GM23248 (cell line): ENCODE results near the gene SYNPO2. TPM values are rescaled to one million over a fixed set of nuclear protein-coding genes. Genes with fewer than 3 reads are reported as not detected.
"Not testable (repeated sequence)": the region's sequence is repeated elsewhere in the genome, so short reads cannot be mapped to it uniquely, and the experiment has no call there.

Experiments
- DNase-seq: peaks from one replicate; pipeline ENCODE4 v3.0.0-alpha.2; 2015
- H2AFZ ChIP-seq: fragments of 200-600 bp; sonication (generic); 2 replicates; pipeline ENCODE4 v1.6.1; 2016; ENCODE audit warnings: antibody characterized with exemption
- H3F3A ChIP-seq: fragments of 200-600 bp; sonication (generic); 2 replicates; pipeline ENCODE4 v1.6.1; 2016; ENCODE audit warnings: mild to moderate bottlenecking, antibody characterized with exemption, mixed run types; ENCODE audit not compliant: insufficient read depth
- H3K27ac ChIP-seq: fragments of 200-600 bp; sonication (generic); 2 replicates; pipeline ENCODE4 v1.5.1; 2016; ENCODE audit warnings: mild to moderate bottlenecking
- H3K27me3 ChIP-seq: fragments of 200-600 bp; sonication (generic); replicated peaks from 2 replicates; pipeline ENCODE4 v1.6.1; 2016; ENCODE audit warnings: mild to moderate bottlenecking; ENCODE audit not compliant: insufficient read depth
- H3K36me3 ChIP-seq: fragments of 200-600 bp; sonication (generic); 2 replicates; pipeline ENCODE4 v1.6.1; 2016; ENCODE audit warnings: low read depth, mild to moderate bottlenecking
- H3K4me1 ChIP-seq: fragments of 200-600 bp; sonication (generic); 2 replicates; pipeline ENCODE4 v1.6.1; 2016; ENCODE audit warnings: mild to moderate bottlenecking; ENCODE audit not compliant: insufficient read depth
- H3K4me2 ChIP-seq: fragments of 200-600 bp; sonication (generic); one replicate; pipeline ENCODE4 v1.6.1; 2016; ENCODE audit warnings: mild to moderate bottlenecking; ENCODE audit not compliant: unreplicated experiment
- H3K4me3 ChIP-seq: fragments of 200-600 bp; sonication (generic); 2 replicates; pipeline ENCODE4 v1.5.1; 2016; ENCODE audit warnings: mild to moderate bottlenecking
- H3K79me2 ChIP-seq: fragments of 200-600 bp; sonication (generic); 2 replicates; pipeline ENCODE4 v1.6.1; 2016; ENCODE audit warnings: mild to moderate bottlenecking; ENCODE audit not compliant: insufficient read depth
- H3K9ac ChIP-seq: fragments of 200-600 bp; sonication (generic); 2 replicates; pipeline ENCODE4 v1.6.1; 2016; ENCODE audit warnings: mild to moderate bottlenecking
- H3K9me2 ChIP-seq: fragments of 200-600 bp; sonication (generic); 2 replicates; pipeline ENCODE4 v1.6.1; 2016; ENCODE audit warnings: mixed run types, mild to moderate bottlenecking, moderate library complexity; ENCODE audit not compliant: insufficient read depth
- H3K9me3 ChIP-seq: fragments of 200-600 bp; sonication (generic); one replicate; pipeline ENCODE4 v1.6.1; 2017; ENCODE audit warnings: low read depth
- H4K20me1 ChIP-seq: fragments of 200-600 bp; sonication (generic); 2 replicates; pipeline ENCODE4 v1.6.0; 2016; ENCODE audit not compliant: insufficient read depth
- EZH2 ChIP-seq: fragments of 200-600 bp; sonication (generic); IDR thresholded peaks from 2 replicates; pipeline ENCODE4 v1.6.1; 2018; ENCODE audit warnings: antibody characterized with exemption, mild to moderate bottlenecking; ENCODE audit not compliant: insufficient read depth, poor library complexity, severe bottlenecking
- EZH2phosphoT487 ChIP-seq: fragments of 200-600 bp; sonication (generic); IDR thresholded peaks from 2 replicates; pipeline ENCODE4 v1.6.1; 2018; ENCODE audit warnings: antibody characterized with exemption, moderate library complexity, mild to moderate bottlenecking, low read depth; ENCODE audit not compliant: insufficient read depth
- WGBS, 2 experiments: methylation state at CpG; one replicate each; pipeline ENCODE4 v1.1.6; 2015 to 2017; ENCODE audit warnings: low lambda C conversion rate in 2 of 2, low coverage in 1 of 2; ENCODE audit errors: missing lambda C conversion rate in 2 of 2; 5-methylcytosine and 5-hydroxymethylcytosine counted together
- in situ Hi-C: fragments of 300-500 bp; cut with MboI; formaldehyde crosslinking; loops from 2 replicates; pipeline ENCODE4 v1.15.0; 2020
- polyA plus RNA-seq: library from polyadenylated mRNA; unstranded; fragments of >200 nt; fragmentation: Nextera tagmentation; extraction: Ambion mirVana; gene quantifications from 2 replicates; pipeline ENCODE4 v1.2.1, GENCODE V29; 2016
- total RNA-seq: library from RNA; depleted of rRNA; stranded (reverse); fragments of >200 nt; shearing (Covaris generic); gene quantifications from 2 replicates; pipeline ENCODE4 v1.2.3, GENCODE V29; 2014

SYNPO2 gene
- total and polyA plus RNA-seq, 2 experiments from 2014 or later: 3.1 to 5.0 TPM

DNA sequence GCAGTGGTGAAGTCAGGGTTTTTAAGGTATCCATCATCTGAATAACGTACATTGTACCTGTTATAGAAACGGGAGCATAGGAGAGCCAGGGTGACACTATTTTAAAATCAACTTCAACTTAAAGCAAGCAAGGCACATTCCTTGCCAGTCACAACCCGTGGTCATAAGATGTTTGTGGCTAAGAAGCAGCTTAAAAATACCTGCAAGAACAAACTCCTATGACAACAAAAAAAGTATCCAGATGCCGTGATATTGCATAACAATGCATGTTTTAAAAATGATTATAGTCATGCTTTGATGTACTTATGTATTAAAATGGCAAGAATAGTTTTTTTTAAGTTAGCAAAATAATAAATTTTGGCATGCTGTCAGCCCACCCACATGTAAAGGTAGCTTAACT lies 16.5 kb upstream of the SYNPO2 start:
- WGBS, 2 experiments: 63 to 65% methylated on average over 4 of the region's 4 CpGs
- DNase-seq: no peak
- in situ Hi-C loops: no loop called here

GRCh38 chr4:118877797-118878196 lies 10.9 kb upstream of the SYNPO2 start:
- Histone ChIP-seq H3K4me2 (no peak overlapping the region), H3K36me3 (no peaks in the 10 kb centered on the region), H3K9ac (no peak overlapping the region), H3K9me2 (no peaks in the 10 kb centered on the region), H3K27ac (no peak overlapping the region), H3F3A (no peaks in the 10 kb centered on the region), H3K27me3 (no peaks in the 10 kb centered on the region), H3K4me1 (no peaks in the 10 kb centered on the region), H4K20me1 (no peaks in the 10 kb centered on the region), H2AFZ (no peak overlapping the region), H3K4me3 (no peak overlapping the region), H3K79me2 (no peaks in the 10 kb centered on the region), H3K9me3 (no peaks in the 10 kb centered on the region)
- 82 to 88% methylated on average over 6 of the region's 6 CpGs for WGBS, 2 experiments
- no peak for TF ChIP-seq EZH2phosphoT487
- no peak for TF ChIP-seq EZH2
- DNase-seq: no peak
- in situ Hi-C loops: no loop called here

More for the DNA sequence above, 16.5 kb upstream of the SYNPO2 start:
- Histone ChIP-seq H3K9me3 (no peaks in the 10 kb centered on the region), H3F3A (peaks cover 25% of the 10 kb centered on the region), H3K4me2 (no peak overlapping the region), H3K79me2 (no peaks in the 10 kb centered on the region), H3K27me3 (no peaks in the 10 kb centered on the region), H3K9ac (no peak overlapping the region), H3K9me2 (no peaks in the 10 kb centered on the region), H3K4me1 (peaks cover 25% of the 10 kb centered on the region), H3K36me3 (no peaks in the 10 kb centered on the region), H2AFZ (no peak overlapping the region), H3K27ac (no peak overlapping the region), H4K20me1 (no peaks in the 10 kb centered on the region), H3K4me3 (no peak overlapping the region)
- TF ChIP-seq EZH2: no peak
- TF ChIP-seq EZH2phosphoT487: no peak

GRCh38 chr4:118878507-118878906 lies 10.1 kb upstream of the SYNPO2 start:
- H3K36me3 ChIP-seq, H3K4me3 ChIP-seq, H4K20me1 ChIP-seq, H3K79me2 ChIP-seq, H3K27me3 ChIP-seq, H3F3A ChIP-seq, H2AFZ ChIP-seq, H3K9ac ChIP-seq, H3K27ac ChIP-seq, H3K4me2 ChIP-seq, H3K9me3 ChIP-seq, DNase-seq, H3K4me1 ChIP-seq, H3K9me2 ChIP-seq, in situ Hi-C loops: not testable (repeated sequence)
- 93 to 94% methylated on average over 9 of the region's 9 CpGs for WGBS, 2 experiments

DNA sequence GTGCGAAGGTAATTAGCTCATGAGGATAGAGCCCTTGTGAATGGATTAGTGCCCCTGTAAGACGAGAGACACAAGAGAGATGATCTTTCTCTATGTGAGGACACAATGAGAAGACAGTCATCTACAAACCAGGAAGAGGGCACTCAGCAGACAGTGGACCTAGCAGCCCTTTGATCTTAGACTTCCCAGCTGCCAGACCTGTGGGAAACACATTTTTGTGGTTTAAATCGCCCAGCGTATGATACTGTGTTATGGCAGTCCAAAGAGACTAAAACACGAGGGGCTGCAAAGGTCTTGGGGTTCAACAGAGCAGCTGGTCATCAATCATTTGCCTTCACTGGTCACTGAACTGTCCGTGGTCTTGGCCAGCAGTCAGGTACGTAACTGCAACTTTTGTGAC lies 9.2 kb upstream of the SYNPO2 start:
- H3K27ac ChIP-seq: no peak overlapping the region
- no peaks in the 10 kb centered on the region for H3K27me3 ChIP-seq
- H3K79me2 ChIP-seq: no peaks in the 10 kb centered on the region
- H3K4me1 ChIP-seq: no peaks in the 10 kb centered on the region
- H3K36me3 ChIP-seq: no peaks in the 10 kb centered on the region
- H3K4me2 ChIP-seq: no peak overlapping the region
- H2AFZ ChIP-seq: no peak overlapping the region
- H3F3A ChIP-seq: no peaks in the 10 kb centered on the region
- H3K9ac ChIP-seq: no peak overlapping the region
- no peaks in the 10 kb centered on the region for H3K9me3 ChIP-seq
- TF ChIP-seq EZH2phosphoT487 (no peak), EZH2 (no peak)
- H3K9me2 ChIP-seq: no peaks in the 10 kb centered on the region
- no peak overlapping the region for H3K4me3 ChIP-seq
- no peak for DNase-seq
- 66 to 67% methylated on average over 7 of the region's 7 CpGs for WGBS, 2 experiments
- in situ Hi-C loops: no loop called here
- no peaks in the 10 kb centered on the region for H4K20me1 ChIP-seq

GRCh38 chr4:118881512-118882146 lies 7.0 kb upstream of the SYNPO2 start:
- Histone ChIP-seq H3K4me2 (no peak overlapping the region), H3K36me3 (no peaks in the 10 kb centered on the region), H3K27me3 (no peaks in the 10 kb centered on the region), H3K79me2 (no peaks in the 10 kb centered on the region), H3K9me3 (no peaks in the 10 kb centered on the region), H3K9ac (no peak overlapping the region), H4K20me1 (no peaks in the 10 kb centered on the region), H3K4me3 (no peak overlapping the region), H2AFZ (no peak overlapping the region), H3K27ac (no peak overlapping the region), H3K4me1 (no peaks in the 10 kb centered on the region), H3F3A (no peaks in the 10 kb centered on the region), H3K9me2 (no peaks in the 10 kb centered on the region)
- in situ Hi-C loops: no loop called here
- 84 to 86% methylated on average over 12 of the region's 12 CpGs for WGBS, 2 experiments
- no peak for DNase-seq
- TF ChIP-seq EZH2: no peak
- TF ChIP-seq EZH2phosphoT487: no peak
